Measurements from ENCODE around the gene KLHL25.

DNA sequence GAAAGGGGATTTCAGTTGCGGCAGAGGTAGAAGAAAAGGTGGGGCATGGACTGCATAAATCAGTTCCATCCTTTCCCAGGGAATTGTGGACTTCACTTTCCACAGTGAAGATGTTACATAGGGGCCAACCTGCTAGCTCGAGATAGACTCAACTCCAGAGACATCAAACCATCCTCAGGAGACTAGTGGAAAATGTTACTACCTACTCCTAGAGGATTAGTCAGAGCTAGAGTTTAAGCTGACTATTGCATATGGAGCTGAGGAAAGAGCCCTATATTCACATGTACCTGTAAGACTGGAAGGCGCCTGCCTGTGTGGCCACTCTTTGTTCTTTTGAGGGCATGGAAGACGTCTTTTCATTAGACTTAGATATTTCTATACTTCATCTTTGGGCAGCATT, 69.2 kb downstream of the KLHL25 start:
- TF ChIP-seq EZH2 (IDR thresholded peaks at IDR 0.05; ENCODE audit: borderline replicate concordance, low read depth, low read length, severe bottlenecking) = no peak
- TF ChIP-seq, protein P1, sequence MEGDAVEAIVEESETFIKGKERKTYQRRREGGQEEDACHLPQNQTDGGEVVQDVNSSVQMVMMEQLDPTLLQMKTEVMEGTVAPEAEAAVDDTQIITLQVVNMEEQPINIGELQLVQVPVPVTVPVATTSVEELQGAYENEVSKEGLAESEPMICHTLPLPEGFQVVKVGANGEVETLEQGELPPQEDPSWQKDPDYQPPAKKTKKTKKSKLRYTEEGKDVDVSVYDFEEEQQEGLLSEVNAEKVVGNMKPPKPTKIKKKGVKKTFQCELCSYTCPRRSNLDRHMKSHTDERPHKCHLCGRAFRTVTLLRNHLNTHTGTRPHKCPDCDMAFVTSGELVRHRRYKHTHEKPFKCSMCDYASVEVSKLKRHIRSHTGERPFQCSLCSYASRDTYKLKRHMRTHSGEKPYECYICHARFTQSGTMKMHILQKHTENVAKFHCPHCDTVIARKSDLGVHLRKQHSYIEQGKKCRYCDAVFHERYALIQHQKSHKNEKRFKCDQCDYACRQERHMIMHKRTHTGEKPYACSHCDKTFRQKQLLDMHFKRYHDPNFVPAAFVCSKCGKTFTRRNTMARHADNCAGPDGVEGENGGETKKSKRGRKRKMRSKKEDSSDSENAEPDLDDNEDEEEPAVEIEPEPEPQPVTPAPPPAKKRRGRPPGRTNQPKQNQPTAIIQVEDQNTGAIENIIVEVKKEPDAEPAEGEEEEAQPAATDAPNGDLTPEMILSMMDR (IDR thresholded peaks at IDR 0.05; ENCODE audit: borderline replicate concordance, extremely low read depth, low read length, poor library complexity, severe bottlenecking) = no peak
